ENCODE data around the gene RABGAP1L.

RABGAP1L gene

DNA sequence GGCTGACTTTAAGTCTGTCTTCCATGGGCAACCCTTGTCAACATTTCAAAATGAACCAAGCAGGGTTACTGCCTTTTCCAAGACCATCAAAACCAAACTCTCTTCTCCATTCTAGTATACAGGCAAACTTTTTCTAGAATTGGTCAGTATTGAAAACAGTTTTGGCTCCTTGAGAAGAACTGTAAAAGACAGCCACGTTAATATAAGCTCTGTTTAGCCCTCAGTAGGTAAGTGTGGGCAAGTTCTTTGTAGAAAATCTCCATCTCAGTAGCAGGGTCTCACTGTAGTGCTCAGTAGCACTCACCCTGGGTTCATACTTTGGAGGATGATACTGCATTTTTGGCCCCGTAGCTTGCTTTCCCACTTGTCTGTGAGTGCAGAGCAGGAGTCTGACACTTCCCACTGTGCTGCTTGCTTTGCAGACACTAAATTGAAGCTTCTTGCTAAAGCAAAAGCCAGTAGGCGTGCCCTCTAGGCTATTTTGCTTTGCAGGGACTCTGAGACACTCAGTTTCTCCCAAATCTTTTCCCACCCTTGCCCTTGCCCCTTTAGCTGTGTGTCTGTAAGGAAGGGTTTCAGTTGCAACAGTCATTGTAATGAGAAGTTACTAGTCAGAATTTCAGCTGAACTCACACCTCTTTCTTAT is 806.2 kb downstream of the RABGAP1L start:
- peak; percentile 64 for DNase-seq (ENCODE audit: low spot score)

DNA sequence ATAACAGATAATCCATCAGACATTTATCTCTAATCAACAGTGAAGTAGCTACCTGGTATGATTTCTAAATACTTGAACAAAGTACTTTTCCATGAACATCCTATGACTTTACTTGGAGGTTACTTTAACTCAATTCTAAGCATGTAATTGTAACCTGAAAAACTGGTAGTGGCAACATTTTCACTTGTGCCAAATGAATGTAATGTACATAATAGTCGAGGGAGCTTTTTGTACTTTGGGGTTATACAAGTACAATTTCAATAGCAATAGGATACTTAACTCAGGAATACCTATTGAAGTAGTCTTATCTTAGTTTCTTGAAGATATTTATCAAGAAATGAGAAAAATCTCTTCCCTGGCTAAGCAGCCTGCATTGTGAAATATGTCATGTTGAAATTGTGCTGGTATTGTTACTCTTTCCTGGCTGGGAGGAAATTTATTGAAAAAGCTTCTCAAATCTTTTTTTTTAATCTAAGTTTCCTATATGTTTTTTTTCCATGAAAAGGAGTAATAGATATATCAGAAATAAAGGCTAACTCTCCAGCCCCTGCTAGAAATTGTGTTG is 806.8 kb downstream of the RABGAP1L start:
- DNase-seq (ENCODE audit: low spot score): no peak

DNA sequence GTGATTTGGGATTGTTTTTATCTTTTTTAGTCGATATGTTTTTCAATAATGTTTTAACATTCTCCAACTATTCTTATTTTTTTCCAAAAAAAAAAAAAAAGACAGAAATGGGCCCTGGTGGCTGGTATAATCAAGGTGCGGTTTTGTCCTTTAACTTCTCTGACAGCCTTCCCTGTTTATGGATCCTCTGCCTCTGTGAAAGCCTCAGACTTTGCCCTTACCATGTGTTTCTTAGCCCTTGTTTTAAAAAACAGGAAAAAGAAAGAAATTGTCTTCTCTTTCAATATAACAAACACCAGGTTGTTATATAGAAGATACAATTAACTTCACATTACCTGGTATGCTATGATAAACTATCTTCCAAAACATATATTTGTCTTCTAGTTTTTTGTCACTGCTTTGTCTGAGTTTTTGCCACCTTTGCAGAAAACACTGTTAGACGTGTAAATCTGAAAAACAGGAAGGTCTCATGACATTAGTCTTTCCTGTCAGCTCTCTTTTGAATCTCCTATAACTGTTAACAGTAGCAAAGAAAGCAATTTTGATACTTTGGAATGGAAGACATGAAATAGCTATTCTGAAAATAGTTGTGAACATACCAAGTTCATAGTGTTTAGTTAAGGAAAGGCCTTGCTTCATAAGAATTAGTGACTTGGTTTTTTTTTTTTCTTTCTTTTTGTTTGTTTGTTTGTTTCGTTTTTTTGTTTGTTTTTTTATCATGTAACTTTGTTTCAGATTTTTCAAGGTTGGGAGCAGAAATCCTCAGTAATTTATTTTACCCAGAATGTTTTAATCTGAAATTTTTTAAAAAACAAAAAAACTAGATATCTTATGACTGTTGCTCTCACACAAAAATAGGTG is 808.8 kb downstream of the RABGAP1L start:
- peak; percentile 57 for DNase-seq (ENCODE audit: low spot score)

DNA sequence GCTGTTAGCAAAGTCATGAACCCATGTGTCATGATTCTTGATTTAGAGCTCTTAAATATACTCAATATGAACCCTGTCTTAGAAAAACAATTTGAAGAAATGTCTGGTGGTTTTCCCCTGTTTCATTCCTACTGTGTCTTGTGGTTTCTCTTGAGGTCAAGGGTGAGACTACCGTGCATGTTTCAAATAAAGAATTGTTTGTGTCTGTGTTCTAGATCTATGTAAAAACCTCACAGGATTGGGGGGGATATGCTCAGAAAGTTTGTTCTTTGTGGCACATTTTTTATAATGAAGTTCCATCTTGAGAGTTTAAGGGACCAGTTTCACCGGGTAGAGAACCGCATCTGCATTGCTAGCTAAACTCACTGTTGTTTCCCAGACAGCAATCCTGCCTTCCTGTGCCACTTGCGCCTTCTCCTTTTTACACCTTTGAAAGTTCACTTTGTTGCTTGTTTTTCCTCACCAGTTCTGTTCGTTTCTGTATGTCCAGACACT is 809.5 kb downstream of the RABGAP1L start:
- peak; percentile 46 for DNase-seq (ENCODE audit: low spot score)

DNA sequence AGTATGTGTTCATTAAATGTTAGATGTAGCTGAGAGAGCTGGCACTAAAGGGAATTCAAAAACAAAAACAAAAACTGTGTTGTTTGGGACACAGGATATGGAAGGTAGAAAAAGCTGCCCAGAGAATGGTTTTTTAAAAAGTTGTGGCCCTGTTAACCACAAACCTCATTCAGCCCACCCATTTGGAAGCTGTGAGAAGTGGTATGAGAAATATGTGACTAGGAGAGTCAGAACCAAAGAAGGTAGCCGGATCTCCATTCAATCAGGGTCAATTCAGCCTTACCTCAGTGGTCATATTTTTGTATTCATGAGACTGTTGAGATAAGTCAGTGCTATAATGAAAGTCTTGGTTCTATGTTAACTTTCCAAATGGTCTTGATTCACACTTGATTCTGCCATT is 810.7 kb downstream of the RABGAP1L start:
- no peak for DNase-seq (ENCODE audit: low spot score)

DNA sequence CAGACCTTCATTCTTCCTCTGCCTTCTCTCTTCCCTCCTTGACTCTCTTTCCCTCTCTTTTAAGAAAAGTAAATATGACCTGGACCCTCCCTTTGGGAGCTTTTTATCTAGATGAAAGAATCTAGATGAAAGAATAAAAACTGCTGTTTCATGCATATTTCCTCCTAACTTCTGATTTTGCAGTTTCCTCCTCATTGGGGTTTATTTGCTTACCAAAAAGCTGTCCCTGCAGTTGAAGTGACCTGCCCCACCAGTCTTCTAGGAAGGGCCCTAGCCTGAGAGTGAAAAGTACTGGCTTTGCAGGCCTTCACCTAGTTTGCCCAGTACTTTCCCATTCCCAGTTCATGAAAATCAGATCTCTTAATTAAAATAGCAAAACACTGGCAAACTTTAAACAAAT is 812.1 kb downstream of the RABGAP1L start:
- no peak for DNase-seq (ENCODE audit: low spot score)

DNA sequence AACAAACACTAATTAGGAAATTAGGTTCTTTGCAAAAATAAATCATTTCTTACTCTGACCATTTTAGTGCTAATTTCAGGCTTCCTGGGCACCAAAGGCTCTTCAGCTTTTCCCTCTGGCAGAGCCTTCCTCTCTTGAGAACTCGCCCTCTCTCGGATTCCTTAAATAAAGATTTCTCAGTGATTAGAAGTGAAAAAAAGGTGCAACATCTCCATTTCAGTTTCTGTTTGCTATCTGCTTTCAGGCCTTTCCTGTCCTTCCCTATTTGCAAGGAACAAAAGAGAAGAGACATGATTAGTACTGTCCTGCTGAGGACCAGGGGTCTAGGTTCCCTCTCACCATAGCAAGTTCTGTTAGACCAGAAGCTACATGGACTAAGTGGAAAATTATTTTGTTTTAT is 812.6 kb downstream of the RABGAP1L start:
- DNase-seq (ENCODE audit: low spot score): no peak

DNA sequence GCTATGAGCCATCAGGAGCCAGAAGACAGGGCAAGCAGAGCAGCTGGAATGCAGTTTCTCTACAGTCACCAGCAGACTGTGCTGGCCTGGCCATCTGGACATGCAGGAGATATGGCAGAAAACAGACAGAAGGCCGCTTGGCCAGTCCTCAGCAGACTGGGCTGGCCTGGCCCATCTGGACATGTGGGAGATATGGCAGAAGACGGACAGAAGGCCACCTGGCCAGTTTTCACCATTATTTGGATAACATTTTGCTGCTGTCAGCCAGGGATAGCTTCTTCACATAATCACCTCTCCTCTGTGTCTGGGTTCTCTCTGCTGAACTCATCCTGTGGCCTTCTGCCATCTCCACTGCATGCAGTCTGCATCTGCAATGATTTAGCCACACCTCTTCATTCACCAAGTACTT is 815.4 kb downstream of the RABGAP1L start:
- DNase-seq (ENCODE audit: low spot score): no peak

DNA sequence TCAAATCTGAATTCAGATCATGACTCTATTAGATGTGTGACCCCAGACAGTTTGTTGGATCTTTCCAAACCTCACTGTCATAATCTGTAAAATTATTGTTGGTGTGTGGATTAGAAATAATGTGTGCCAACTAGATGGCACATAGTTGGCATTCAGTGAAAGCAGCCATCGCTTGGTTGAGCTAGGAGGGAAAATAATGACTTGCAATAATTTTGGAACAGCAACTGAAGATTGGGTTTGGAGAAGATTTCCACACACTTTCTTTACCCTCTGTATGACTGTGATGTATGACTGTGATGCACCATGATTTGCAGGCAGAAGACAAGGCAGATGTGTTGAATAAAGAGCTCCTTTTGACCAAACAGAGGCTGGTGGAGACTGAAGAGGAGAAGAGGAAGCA is 816.4 kb downstream of the RABGAP1L start:
- no peak for DNase-seq (ENCODE audit: low spot score)

DNA sequence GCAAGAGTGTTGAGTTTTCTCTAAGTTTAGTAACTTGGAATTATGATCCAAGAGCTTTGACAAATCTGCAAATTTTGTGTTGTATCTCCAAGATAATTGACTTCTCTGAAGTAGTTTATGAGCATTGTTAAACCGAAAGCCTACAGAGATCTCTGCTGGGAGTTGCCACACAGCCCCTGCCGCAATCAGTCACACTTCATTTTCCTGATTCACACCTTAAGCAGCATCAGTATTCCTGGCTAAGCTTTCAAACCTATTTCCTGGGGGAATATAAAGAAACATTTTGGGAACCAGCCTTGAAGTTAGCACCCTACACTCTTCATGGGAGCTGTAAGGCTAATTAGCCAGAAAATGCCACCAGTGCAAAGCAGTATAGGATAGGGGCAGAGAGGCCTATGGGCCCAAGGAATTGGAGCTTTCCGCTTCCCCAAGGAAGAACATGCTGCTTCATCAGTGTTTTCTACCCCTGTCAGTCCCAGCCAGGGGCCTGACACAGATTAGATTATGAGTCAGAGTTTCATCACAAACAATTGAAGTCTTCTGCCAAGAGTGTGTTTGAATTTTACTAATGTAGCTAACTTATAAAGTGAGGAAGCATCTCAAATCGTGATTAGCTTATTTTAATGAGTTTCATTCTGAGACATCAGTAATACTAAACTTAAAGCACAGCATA is 817.3 kb downstream of the RABGAP1L start:
- DNase-seq (ENCODE audit: low spot score): no peak

DNA sequence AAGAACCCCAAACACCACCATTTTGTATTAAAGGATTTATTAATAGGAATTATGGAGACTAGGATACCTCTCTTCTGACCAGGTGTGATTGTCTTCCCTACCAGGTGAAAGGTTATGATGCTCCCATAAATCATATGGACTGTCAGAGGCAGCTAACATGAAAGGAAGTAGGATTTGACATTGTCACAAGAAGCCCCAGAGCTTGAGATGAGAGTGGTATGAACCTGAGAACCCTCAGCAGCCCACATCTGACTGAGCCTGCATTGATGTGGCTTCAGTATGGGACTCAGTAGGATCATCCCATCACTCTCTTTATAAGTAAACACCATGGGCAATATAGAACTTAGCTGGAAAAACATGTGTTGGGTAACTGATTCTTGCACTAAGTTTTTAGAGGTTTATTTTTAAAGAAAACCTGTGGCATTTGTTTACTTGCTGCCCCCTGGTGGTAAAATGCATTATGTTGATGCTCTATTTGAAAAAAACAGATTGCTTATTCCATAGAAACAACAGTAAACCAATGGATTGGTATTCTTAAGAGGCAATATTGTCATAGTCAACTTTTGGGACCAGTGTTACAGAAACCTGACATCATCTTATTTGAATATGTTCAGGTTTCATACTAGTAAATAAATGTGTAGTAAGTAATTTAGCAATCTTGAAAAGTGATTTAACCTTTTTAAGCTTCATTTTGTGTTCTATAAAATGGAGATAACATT is 823.8 kb downstream of the RABGAP1L start:
- DNase-seq (ENCODE audit: low spot score): peak; percentile 84

DNA sequence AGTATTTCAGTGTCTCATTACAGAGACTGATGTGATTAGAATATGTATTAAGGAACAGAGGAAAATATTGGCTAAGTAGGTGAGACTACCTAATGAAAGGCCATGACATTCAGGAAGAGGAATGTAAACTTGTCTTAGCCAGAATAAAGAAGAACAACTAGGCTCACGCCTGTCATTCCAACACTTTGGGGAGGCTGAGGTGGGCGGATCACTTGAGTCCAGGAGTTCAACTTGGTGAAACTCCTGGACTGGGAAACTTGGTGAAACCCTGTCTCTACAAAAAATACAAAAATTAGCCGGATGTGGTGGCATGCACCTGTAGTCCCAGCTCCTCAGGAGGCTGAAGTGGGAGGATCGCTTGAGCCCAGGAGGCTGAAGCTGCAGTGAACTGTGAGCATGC is 825.6 kb downstream of the RABGAP1L start:
- DNase-seq (ENCODE audit: low spot score): no peak

DNA sequence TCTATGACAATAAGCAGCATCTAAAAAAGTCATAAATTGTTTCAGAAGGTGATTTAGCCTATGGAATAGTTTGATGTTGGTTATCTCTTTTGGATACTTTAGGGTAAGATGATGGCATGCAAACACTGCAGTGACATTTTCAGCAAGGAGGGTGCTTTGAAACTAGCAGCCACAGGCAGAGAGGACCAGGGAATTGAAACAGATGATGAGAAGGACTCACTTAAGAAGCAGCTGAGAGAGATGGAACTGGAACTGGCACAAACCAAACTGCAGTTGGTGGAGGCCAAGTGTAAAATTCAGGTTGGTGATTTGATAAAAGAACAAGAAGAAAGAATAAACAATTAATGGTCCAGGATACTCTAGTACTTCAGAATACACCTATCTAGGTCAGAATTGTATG is 829.2 kb downstream of the RABGAP1L start:
- DNase-seq (ENCODE audit: low spot score): no peak

DNA sequence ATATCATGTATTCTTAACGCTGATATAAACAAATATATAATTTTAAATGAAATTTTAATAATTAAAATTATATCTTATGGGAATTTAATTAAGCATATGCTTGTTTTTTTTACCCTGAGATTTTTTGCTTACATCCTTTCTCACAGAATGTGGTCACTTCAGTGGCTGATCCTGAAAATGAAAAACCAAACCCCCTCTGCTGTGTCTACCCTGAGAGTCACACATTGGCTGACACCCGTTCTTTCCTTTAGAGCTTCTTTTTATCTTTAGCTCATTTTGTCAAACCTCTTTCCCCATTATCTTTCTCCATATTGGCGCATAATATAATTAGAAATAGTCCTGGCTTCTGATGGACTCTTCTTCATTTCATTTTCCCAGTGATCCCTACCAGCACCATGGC is 829.7 kb downstream of the RABGAP1L start:
- no peak for DNase-seq (ENCODE audit: low spot score)

DNA sequence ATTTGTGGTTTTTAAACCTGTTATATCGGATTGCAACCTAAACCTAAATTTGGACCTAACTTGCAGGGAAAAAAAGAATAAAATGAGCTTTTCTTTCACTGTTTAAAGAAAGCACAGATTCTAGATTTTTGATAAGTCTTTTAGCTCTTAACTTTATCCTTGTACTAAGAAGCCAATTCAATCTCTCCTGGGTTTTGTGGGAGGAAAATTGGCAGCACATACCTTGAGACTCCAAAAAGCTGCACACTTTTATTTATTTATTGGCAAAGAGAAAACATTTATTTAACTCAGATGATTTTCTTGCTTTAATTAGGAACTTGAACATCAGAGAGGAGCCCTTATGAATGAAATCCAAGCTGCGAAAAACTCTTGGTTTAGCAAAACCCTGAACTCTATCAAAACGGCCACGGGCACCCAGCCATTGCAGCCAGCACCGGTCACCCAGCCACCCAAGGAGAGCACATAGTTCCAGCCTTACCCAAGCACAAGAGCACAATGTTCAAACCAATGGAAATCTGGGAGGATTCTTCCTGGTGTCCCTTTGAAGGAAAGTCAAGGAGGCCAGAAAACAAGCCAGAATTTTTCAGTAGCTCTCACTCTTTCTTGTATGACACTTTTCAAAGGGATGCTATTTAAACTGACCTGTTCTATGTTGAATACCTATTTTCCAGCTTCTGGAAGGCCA is 830.4 kb downstream of the RABGAP1L start:
- DNase-seq (ENCODE audit: low spot score): no peak

DNA sequence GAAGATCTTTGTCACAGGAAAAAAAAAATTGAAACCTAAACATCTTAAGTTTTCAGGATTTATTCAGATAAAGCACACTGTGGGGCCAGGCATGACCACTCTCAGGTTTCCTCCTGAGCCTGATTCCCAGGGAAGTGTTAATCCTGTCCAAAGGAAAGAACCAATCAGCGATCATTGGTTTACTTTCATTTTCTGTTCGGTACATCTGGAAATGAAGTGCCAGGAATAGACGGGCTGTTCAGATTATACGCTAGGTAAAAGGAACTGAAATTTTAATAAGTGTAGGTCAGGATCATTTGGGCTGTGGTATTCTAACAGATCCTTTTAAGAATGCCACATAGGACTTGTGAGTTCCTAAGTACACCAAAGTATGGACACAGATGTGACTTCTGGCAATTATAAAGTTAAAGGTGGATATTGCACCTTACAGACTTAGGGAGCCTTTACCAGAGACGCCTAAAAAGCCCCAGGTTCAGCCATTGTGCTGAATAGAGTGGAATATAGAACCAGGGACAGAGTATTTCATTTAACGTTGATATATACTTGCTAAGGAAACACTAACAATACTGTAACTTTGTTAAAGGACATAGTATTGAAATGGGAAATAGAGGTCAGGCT is 831.2 kb downstream of the RABGAP1L start:
- DNase-seq (ENCODE audit: low spot score): peak; percentile 58

DNA sequence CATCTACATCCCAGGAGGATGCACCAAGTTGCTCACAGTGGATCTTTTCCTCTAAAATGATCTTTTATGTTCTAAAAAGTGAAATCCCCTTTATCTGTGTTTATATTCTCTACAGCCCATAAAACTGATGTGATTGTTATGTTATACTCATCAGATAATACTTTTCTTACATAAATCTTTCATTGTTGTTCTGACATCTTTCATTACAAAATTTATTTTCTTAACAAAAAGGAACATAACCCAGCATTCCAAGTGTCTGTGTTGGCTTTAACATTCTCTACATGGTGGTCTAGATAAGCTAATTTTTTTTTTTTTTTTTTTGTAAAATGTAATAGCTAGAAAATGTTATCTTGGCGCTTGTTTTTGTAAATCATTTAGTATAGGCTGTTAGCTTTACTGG is 832.2 kb downstream of the RABGAP1L start:
- DNase-seq (ENCODE audit: low spot score): no peak

DNA sequence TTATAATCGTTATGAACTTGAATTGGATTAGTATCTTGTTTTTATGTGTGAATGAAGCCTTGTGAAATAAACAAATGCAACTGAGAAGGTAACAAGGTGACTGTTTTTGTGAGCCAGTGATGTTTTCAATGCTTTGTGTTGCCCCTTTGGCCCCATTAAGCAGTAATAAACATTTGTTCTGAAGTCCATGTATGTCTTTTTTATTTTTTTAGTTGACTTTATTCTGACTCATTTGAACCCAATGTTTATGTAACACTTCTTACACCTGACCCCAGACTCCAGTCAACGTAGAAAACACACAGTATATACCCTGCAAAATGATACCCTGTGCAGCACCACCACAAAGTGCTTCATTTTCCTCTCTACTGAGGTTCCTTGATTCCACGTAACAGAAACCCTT is 835.8 kb downstream of the RABGAP1L start:
- DNase-seq (ENCODE audit: low spot score): no peak

DNA sequence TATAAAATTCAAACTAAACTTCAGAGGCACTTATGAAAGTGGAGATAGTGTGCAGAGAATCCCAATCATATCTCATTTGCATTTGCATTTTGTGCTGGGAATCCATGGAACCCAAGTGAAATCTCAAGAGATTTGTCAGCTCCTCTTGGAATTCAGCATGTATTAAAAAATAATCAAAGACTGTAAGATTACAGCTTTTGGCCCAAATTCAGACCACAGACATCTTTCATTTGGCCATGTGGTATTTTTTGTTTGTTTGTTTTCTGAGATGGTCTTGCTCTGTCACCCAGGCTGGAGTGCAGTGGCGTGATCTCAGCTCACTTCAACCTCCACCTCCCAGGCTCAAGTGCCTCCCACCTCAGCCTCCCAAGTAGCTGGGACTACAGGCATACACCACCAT is 836.6 kb downstream of the RABGAP1L start:
- no peak for DNase-seq (ENCODE audit: low spot score)

DNA sequence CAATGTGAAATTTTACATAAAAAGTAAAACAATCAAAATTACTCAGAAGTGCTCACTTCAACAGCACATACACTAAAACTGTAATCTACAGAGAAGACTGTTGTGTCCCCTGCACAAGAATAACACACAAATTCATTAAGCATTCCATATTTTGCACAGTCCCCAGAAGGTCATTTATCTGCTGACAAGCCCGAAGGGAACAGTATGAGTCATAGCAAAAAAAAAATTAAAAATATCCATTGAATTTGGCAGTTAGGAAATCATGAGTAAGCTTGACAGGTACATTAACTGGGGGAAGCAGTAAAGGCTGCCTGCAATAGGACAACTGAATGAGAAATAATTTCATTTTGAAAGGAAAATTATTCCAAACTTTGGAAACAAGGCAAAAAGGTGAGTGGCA is 837.2 kb downstream of the RABGAP1L start:
- peak; percentile 34 for DNase-seq (ENCODE audit: low spot score)

DNA sequence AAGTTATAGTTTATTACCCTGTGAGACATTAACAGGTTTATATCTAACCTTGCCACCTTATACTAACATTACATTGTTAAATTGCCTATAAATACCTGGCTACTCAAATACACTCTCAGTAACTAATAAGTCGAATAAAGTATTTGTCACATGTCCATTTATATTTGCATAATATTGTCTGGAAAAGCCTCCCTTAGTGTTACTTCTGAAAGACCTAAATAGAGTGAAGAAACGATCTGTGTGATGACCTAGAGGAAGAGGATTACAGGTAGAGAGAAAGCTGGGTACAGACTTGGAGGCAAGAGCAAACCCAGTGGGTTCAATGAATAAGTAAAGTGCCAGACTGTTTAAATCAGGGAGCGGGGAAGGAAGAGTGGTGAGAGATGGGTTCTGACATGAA is 837.7 kb downstream of the RABGAP1L start:
- DNase-seq (ENCODE audit: low spot score): no peak
